Stimulated activated CD4-positive, alpha-beta T cell treated with anti-CD3 and anti-CD28 coated beads, TNF-alpha, amount 100 ng/mL, for 4 hours (primary cell): ENCODE results near the gene TMEM60.
"Not testable (repeated sequence)": the region's sequence is repeated elsewhere in the genome, so short reads cannot be mapped to it uniquely, and the experiment has no call there.

Source experiments
- DNase-seq, 3 experiments: peaks; one replicate each; pipeline ENCODE4 v3.0.0-alpha.2; 2020; ENCODE audit warnings: low read depth in 3 of 3

Gene TMEM60

DNA sequence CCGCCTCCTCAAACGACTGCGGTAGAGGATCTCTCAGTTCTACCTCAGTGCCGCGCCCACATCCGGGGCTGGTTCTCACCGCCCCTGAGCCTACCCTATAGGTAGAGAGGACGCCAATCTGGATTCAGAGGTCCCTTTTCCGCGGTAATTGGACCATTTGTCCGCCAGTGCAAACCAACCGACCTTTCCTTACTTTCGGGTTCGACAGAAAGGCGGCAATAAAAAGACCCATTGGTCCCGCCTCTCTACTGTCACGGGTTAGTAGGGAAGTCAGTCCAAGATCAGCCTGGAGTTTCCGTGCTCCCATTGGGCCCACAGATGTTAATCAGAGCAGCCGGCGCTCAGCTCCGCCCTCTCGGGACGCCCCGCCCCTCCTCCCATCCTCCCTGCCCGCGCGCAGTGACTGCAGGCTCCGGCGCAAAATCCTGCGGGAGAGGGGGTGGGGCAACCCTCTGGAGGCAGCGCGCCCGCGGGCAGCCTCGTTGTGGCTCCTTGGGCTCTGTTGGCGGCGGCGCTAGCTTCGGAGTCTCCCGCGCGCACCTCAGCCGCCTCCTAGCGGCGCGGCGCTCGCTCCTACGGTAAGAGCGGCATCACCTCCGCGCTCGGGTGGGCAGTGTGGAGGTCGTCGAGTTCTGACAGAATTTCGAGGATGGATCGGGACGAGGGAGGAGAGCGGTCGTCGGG lies at the start of gene TMEM60, which contains the start of gene PHTF2:
Gene TMEM60, minus strand, starts transcription at position 41 of the 684 bp plus-strand sequence. CDS start 4,061 bp downstream, outside the sequence.
Gene PHTF2, plus strand, starts transcription at position 380 of the 684 bp plus-strand sequence.
- DNase-seq, result peak; percentile 75 to 85 (median 84)

DNA sequence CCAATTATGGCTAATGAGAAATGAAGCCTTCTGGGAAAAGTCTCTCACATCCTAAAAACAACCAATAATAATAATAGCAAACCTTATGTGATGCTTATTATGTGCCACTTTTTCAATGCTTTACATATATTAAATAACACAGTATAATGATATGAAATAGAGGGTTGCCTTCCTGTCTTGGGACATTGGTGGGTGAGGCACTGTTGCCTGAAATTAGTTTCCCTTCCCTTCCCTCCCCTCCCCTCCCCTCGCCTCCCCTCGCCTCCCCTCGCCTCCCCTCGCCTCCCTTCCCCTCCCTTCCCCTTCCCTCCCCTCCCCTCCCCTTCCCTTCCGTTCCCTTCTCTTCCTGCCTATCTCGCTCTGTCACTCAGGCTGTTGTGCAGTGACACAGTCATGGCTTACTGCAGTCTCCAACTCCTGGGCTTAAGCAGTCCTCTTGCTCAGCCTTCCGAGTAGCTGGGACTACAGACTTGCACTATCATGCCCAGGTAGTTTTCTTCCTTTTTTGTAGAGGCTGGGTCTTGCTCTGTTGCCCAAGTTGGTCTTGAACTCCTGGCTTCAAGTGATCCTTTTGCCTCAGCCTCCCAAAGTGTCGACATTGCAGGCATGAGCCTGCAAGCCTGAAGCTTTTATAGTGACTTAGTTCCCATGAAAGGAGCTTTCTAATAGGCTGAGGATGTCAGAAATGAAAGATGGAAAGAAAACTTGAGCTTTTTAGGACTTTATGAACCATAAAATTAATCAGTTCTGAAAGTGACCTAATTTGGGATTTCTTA lies 48.3 kb upstream of the TMEM60 start:
- DNase-seq, result no peak

- no peak for DNase-seq
Observed at GRCh38 chr7:77843194-77843593, 45.0 kb upstream of the TMEM60 start.

DNA sequence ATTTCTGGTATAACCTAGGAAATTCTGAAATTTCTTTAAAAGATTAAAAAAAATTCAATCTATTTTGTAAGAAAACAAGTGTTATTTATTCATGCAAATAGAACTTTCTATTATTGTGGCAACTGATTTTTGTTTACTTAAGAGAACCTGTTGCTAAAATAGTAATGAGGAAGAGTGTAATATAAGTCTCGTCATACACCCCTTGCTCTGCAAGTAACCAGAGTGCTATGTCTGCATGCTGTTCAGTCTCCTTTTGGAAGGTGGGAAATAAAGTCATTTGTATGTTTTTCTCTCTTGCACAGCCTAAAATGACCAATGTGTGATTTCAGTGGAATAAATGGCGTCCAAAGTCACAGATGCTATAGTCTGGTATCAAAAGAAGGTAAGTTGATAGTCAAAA lies 41.7 kb upstream of the TMEM60 start:
- DNase-seq, result no peak

GRCh38 chr7:77838929-77839491 lies 40.8 kb upstream of the TMEM60 start:
- DNase-seq, result no peak

- no peak for DNase-seq
Observed at GRCh38 chr7:77837966-77838365, 39.7 kb upstream of the TMEM60 start.

- no peak for DNase-seq
Observed at GRCh38 chr7:77837275-77837674, 39.0 kb upstream of the TMEM60 start.

- DNase-seq, result not testable (repeated sequence)
Observed at GRCh38 chr7:77836425-77836824, 38.2 kb upstream of the TMEM60 start.

DNA sequence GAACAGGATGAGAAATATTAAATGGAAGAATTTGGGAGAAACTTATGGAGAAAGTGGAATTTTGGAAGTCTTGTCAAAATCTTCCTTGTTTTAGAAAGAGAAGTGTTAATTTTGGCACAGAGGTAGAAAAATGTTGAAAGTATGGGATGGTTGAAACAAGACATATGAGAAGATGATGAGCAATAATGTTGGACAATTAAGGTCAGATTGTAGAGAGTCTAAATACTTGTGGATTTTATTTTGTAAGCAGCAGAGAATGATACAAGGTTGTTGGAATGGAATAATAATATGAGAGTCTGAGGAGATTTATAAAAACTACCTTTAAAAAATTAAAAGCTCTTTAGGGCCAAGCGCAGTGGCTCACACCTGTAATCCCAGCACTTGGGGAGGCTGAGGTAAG lies 34.9 kb upstream of the TMEM60 start:
- no peak for DNase-seq

- DNase-seq, result no peak
Observed at GRCh38 chr7:77831953-77832352, 33.7 kb upstream of the TMEM60 start.

DNA sequence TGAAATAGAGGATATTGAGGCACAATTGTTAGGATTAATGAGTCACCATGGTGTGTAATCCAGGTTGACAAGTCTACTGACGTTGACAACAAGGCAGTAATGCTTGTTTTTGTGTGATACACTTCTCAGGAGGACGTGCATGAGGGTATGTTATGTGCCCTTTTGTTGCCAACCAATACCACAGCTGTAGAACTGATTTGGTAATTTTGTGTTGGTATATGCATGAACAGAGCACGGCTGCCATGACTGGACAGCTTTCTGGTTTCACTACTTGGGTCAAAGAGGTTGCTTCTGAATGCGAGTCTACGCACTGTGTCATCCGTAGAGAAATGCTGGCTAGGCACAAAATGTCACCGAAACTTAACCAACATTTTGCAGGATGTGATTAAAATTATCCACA lies 33.2 kb upstream of the TMEM60 start:
- DNase-seq, result no peak

GRCh38 chr7:77830649-77831355 lies 32.6 kb upstream of the TMEM60 start:
- DNase-seq, result no peak

DNA sequence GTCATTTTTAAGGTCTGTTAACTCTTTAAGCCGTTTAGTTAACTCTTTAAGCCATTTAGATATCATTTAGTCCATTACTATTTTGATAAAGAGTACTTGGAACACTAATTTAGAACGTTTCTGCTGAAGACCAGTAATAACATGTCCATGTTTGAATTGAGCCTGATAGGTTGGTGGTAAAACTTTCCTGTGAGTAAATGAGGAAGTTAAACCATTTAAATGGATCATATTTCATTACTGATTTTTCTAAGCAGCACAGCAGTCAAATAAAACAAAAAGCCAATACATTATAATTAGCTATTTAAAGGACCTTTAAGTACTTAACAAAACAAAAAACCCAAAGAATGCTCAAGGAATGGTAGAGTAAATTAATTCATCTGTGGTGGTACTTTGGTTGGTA lies 29.8 kb upstream of the TMEM60 start:
- DNase-seq, result no peak

DNA sequence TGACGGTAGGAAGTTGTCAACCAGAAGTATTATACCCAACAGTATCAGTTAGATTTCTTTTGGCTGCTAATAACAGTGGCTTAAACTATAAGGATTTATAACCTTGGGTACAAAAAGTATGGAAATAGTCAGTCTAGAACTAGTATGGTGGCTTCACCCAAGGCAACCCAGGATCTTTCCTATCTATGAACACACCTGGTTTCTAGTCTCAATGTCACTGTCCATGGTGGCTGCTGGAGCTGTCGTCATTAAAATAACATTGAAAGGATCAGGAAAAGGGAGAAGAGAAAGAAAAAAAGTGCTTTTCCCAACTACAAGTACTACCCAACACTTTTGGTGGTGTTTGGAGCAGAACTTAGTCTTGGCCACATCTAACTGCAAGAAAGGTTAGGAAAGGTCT lies 28.1 kb upstream of the TMEM60 start:
- DNase-seq, result no peak

- no peak for DNase-seq
Observed at GRCh38 chr7:77825131-77825530, 26.9 kb upstream of the TMEM60 start.

- no peak for DNase-seq
Observed at GRCh38 chr7:77824636-77825035, 26.4 kb upstream of the TMEM60 start.

- no peak for DNase-seq
Observed at GRCh38 chr7:77823787-77824186, 25.6 kb upstream of the TMEM60 start.

GRCh38 chr7:77822269-77822668 lies 24.0 kb upstream of the TMEM60 start:
- DNase-seq, result no peak

- DNase-seq, result no peak
Observed at GRCh38 chr7:77820967-77821366, 22.7 kb upstream of the TMEM60 start.

- DNase-seq, result no peak
Observed at GRCh38 chr7:77819021-77819420, 20.8 kb upstream of the TMEM60 start.

GRCh38 chr7:77813180-77813579 lies 14.9 kb upstream of the TMEM60 start:
- DNase-seq, result no peak

DNA sequence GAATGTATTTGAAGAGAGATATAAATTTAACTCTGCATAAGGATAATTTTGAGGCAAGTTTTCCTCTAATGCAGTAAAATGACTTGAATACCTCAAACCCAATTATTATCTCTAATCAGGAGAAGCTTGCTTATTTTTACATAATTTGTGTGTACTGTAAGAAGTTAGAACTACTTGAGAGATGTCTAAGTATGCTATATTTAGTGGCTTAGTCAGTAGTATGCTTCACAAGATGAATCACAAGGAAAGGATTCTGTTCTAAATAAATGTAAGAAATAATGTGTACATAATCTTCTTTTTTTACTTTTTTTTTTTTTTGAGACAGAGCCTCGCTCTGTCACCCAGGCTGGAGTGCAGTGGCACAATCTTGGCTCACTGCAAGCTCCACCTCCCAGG lies 14.1 kb upstream of the TMEM60 start:
- no peak for DNase-seq
